OCI-LY1 (cell line): ENCODE results near the gene CMIP.

Experiments
- H2AFZ ChIP-seq: fragments of 200-600 bp; sonication (generic), shearing (Covaris generic); 2 replicates; pipeline ENCODE4 v1.6.0; 2014; ENCODE audit warnings: antibody characterized with exemption, mild to moderate bottlenecking, low read length
- H3F3A ChIP-seq: fragments of 200-600 bp; sonication (generic), shearing (Covaris generic); 2 replicates; pipeline ENCODE4 v1.6.0; 2014; ENCODE audit warnings: mild to moderate bottlenecking, antibody characterized with exemption, low read length, moderate library complexity; ENCODE audit not compliant: insufficient read depth
- H3K27ac ChIP-seq: fragments of 200-600 bp; sonication (generic); 2 replicates; pipeline ENCODE4 v1.5.1; 2014; ENCODE audit warnings: low read length, mixed run types, mild to moderate bottlenecking, low read depth; ENCODE audit not compliant: poor library complexity, severe bottlenecking
- H3K27me3 ChIP-seq: fragments of 200-600 bp; sonication (generic); 2 replicates; pipeline ENCODE4 v1.6.0; 2014; ENCODE audit warnings: antibody characterized with exemption, mild to moderate bottlenecking, low read length, moderate library complexity; ENCODE audit not compliant: insufficient read depth
- H3K36me3 ChIP-seq: fragments of 200-600 bp; sonication (generic); 2 replicates; pipeline ENCODE4 v1.6.1; 2014; ENCODE audit warnings: mild to moderate bottlenecking, antibody characterized with exemption, low read length, moderate library complexity, mixed read lengths; ENCODE audit not compliant: insufficient read depth
- H3K4me1 ChIP-seq: fragments of 200-600 bp; sonication (generic); 2 replicates; pipeline ENCODE4 v1.5.1; 2014; ENCODE audit warnings: mild to moderate bottlenecking, low read length, moderate library complexity; ENCODE audit not compliant: insufficient read depth, severe bottlenecking
- H3K4me2 ChIP-seq: fragments of 200-600 bp; sonication (generic), shearing (Covaris generic); 2 replicates; pipeline ENCODE4 v1.6.1; 2014; ENCODE audit warnings: low read length
- H3K4me3 ChIP-seq: fragments of 200-600 bp; sonication (generic); 2 replicates; pipeline ENCODE4 v1.5.1; 2014; ENCODE audit warnings: low read length, low read depth, mild to moderate bottlenecking, mixed read lengths; ENCODE audit not compliant: poor library complexity, severe bottlenecking
- H3K79me2 ChIP-seq: fragments of 200-600 bp; shearing (Covaris generic); 2 replicates; pipeline ENCODE4 v1.6.1; 2016; ENCODE audit warnings: mixed run types, low read length, mixed read lengths; ENCODE audit not compliant: insufficient read depth
- H3K9ac ChIP-seq: fragments of 200-600 bp; sonication (generic), shearing (Covaris generic); 2 replicates; pipeline ENCODE4 v1.6.1; 2014; ENCODE audit warnings: mild to moderate bottlenecking, low read length, mixed read lengths
- H3K9me2 ChIP-seq: fragments of 200-600 bp; sonication (generic), shearing (Covaris generic); 2 replicates; pipeline ENCODE4 v1.6.1; 2014; ENCODE audit warnings: low read depth, mild to moderate bottlenecking, low read length, mixed read lengths
- H3K9me3 ChIP-seq: fragments of 200-600 bp; shearing (Covaris generic); 2 replicates; pipeline ENCODE4 v1.6.1; 2014; ENCODE audit warnings: low read length, mixed read lengths
- H4K20me1 ChIP-seq: fragments of 200-600 bp; sonication (generic), shearing (Covaris generic); 2 replicates; pipeline ENCODE4 v1.6.0; 2016; ENCODE audit warnings: mild to moderate bottlenecking, low read length; ENCODE audit not compliant: insufficient read depth
- CTCF ChIP-seq: fragments of 200-600 bp; sonication (generic), shearing (Covaris generic); IDR thresholded peaks from 2 replicates; pipeline ENCODE4 v1.5.1; 2017; ENCODE audit warnings: mild to moderate bottlenecking, antibody characterized with exemption, low read length, moderate library complexity, mixed read lengths
- EZH2 ChIP-seq: fragments of 200-600 bp; sonication (generic), shearing (Covaris generic); IDR thresholded peaks from 2 replicates; pipeline ENCODE4 v1.8.0; 2017; ENCODE audit warnings: borderline replicate concordance, mixed run types, mild to moderate bottlenecking, antibody characterized with exemption, low read length, moderate library complexity, mixed read lengths

Gene CMIP

DNA sequence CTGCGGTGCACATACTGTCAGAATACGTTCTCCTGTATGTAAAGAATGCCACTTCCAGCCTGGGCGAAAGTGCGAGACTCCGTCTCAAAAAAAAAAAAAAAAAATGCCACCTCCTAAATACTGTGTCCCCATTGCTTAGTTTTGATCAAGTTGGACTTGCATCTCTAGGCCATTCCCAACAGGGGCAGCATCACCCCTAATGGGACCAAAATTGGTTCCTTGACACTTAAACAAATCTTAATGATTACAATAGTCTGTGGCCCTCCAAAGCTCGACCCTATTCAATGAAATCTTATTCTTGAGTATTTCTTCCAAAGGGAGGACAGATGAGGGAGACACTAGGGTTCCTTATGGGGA is 179.8 kb downstream of the CMIP start:
- H3K9me2 ChIP-seq, result no peaks in the 10 kb centered on the region
- H3K36me3 ChIP-seq, result peaks cover 27% of the 10 kb centered on the region; the same call in 1 of the 2 replicates

GRCh38 chr16:81624760-81625543 is 180.3 kb downstream of the CMIP start:
- no peak overlapping the region for H3K4me2 ChIP-seq
- H3K4me1 ChIP-seq, result peaks cover 18% of the 10 kb centered on the region
- H3K27ac ChIP-seq, result peak overlapping the region; percentile 13
- no peak overlapping the region for H3K4me3 ChIP-seq
- H3K9me2 ChIP-seq, result no peaks in the 10 kb centered on the region
- no peak overlapping the region; the same call in 1 of the 2 replicates for H3K9ac ChIP-seq
- H4K20me1 ChIP-seq, result no peaks in the 10 kb centered on the region
- H3K36me3 ChIP-seq, result peaks cover 27% of the 10 kb centered on the region; the same call in 1 of the 2 replicates
- TF ChIP-seq EZH2 (no peak), CTCF (no peak)
- H3K27me3 ChIP-seq, result no peaks in the 10 kb centered on the region
- H3F3A ChIP-seq, result no peaks in the 10 kb centered on the region
- H2AFZ ChIP-seq, result no peak overlapping the region
- H3K9me3 ChIP-seq, result no peaks in the 10 kb centered on the region
- H3K79me2 ChIP-seq, result no peaks in the 10 kb centered on the region

More for the DNA sequence above, 179.8 kb downstream of the CMIP start:
- H3K4me3 ChIP-seq, result no peak overlapping the region
- no peaks in the 10 kb centered on the region for H3K27me3 ChIP-seq
- H3F3A ChIP-seq, result no peaks in the 10 kb centered on the region
- peaks cover 18% of the 10 kb centered on the region for H3K4me1 ChIP-seq
- no peaks in the 10 kb centered on the region for H4K20me1 ChIP-seq
- H3K27ac ChIP-seq, result no peak overlapping the region
- no peak for TF ChIP-seq CTCF
- no peak for TF ChIP-seq EZH2
- H2AFZ ChIP-seq, result no peak overlapping the region
- no peak overlapping the region for H3K4me2 ChIP-seq
- H3K9ac ChIP-seq, result no peak overlapping the region
- H3K9me3 ChIP-seq, result no peaks in the 10 kb centered on the region
- H3K79me2 ChIP-seq, result no peaks in the 10 kb centered on the region

- H3K9me3 ChIP-seq, result no peaks in the 10 kb centered on the region
Measured at GRCh38 chr16:81625544-81626153, 181.0 kb downstream of the CMIP start.

More at GRCh38 chr16:81625544-81626153, 181.0 kb downstream of the CMIP start:
- Histone ChIP-seq H3K27ac (peak overlapping the region; percentile 10), H3K27me3 (no peaks in the 10 kb centered on the region), H3K9ac (no peak overlapping the region; the same call in 1 of the 2 replicates), H2AFZ (no peak overlapping the region), H3K4me1 (peaks cover 18% of the 10 kb centered on the region), H3K4me3 (no peak overlapping the region), H3F3A (no peaks in the 10 kb centered on the region), H4K20me1 (no peaks in the 10 kb centered on the region), H3K36me3 (peaks cover 27% of the 10 kb centered on the region; the same call in 1 of the 2 replicates), H3K79me2 (no peaks in the 10 kb centered on the region), H3K9me2 (no peaks in the 10 kb centered on the region), H3K4me2 (no peak overlapping the region)
- TF ChIP-seq EZH2, result no peak
